ENCODE measurements around the gene HECTD4.
A peak's percentile ranks its signal among the peaks of the same experiment; 100 is the strongest.

The HECTD4 gene

GRCh38 chr12:112325622-112326207 is 56.5 kb downstream of the HECTD4 start:
- 94% methylated on average over 6 of the region's 7 CpGs for WGBS (ENCODE audit: insufficient coverage)
- POLR2A ChIA-PET = no interaction called here
- H3K4me3 ChIP-seq (ENCODE audit: control insufficient read depth in 1 of 7, extremely low read depth in 1 of 7, insufficient read depth in 4 of 7, low read depth in 2 of 7, low read length in 6 of 7) = no peak overlapping the region
- no peak overlapping the region for H3K27ac ChIP-seq (ENCODE audit: insufficient read depth in 1 of 2, low read depth in 1 of 2, low read length in 2 of 2, poor library complexity in 1 of 2, severe bottlenecking in 2 of 2)
- H3K9me3 ChIP-seq (ENCODE audit: control extremely low read depth in 1 of 5, control insufficient read depth in 4 of 5, insufficient read depth in 2 of 5, low read depth in 1 of 5, low read length in 4 of 5) = no peaks in the 10 kb centered on the region
- H3K27me3 ChIP-seq (replicated peaks in 2 of 5; ENCODE audit: control insufficient read depth in 4 of 5, insufficient read depth in 5 of 5, low read length in 4 of 5) = no peaks in the 10 kb centered on the region
- peak in 1 of 3 donors; percentile 8 for DNase-seq
- CTCF ChIA-PET = interaction anchor here (0.6 kb wide), 1 partner anchor 218 kb away, joined by 3 read pairs; no protein-coding TSS in a partner anchor
- no peaks in the 10 kb centered on the region for H3K36me3 ChIP-seq (ENCODE audit: control insufficient read depth in 4 of 4, insufficient read depth in 4 of 4, low read length in 3 of 4)
- no peaks in the 10 kb centered on the region for H3K4me1 ChIP-seq (ENCODE audit: control extremely low read depth in 1 of 4, control insufficient read depth in 4 of 4, insufficient read depth in 4 of 4, low read length in 3 of 4)

DNA sequence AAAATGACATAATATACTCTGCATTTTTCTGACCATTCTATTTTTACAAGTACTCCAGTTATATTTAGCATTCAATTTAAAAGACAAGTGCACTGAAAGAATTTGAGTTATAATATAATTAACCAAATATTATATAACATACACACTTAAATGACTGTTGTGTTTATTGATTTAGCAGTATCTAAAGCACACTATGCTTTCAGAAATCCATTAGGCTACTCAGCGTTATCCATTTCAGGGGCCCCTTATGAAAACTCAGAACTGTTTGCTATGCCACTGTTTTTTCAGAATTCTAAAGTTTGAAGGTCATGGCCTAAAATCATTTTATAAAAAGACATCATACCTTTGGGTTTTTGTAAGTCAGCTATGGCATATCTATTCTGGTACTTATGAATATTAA is 57.1 kb downstream of the HECTD4 start:
- Histone ChIP-seq H3K27me3 (replicated peaks in 2 of 5; ENCODE audit: control insufficient read depth in 4 of 5, insufficient read depth in 5 of 5, low read length in 4 of 5) (no peaks in the 10 kb centered on the region), H3K4me1 (ENCODE audit: control extremely low read depth in 1 of 4, control insufficient read depth in 4 of 4, insufficient read depth in 4 of 4, low read length in 3 of 4) (no peaks in the 10 kb centered on the region), H3K4me3 (ENCODE audit: control insufficient read depth in 1 of 7, extremely low read depth in 1 of 7, insufficient read depth in 4 of 7, low read depth in 2 of 7, low read length in 6 of 7) (no peak overlapping the region), H3K27ac (ENCODE audit: insufficient read depth in 1 of 2, low read depth in 1 of 2, low read length in 2 of 2, poor library complexity in 1 of 2, severe bottlenecking in 2 of 2) (no peak overlapping the region), H3K36me3 (ENCODE audit: control insufficient read depth in 4 of 4, insufficient read depth in 4 of 4, low read length in 3 of 4) (no peaks in the 10 kb centered on the region), H3K9me3 (ENCODE audit: control extremely low read depth in 1 of 5, control insufficient read depth in 4 of 5, insufficient read depth in 2 of 5, low read depth in 1 of 5, low read length in 4 of 5) (no peaks in the 10 kb centered on the region)
- DNase-seq = no peak
- WGBS (ENCODE audit: insufficient coverage) = no CpG with 5 or more reads among the region's 1 CpG
- ChIA-PET POLR2A (interaction anchor here (1.2 kb wide), 1 partner anchor 13 kb away, joined by 3 read pairs; no protein-coding TSS in a partner anchor), CTCF (no interaction called here)

DNA sequence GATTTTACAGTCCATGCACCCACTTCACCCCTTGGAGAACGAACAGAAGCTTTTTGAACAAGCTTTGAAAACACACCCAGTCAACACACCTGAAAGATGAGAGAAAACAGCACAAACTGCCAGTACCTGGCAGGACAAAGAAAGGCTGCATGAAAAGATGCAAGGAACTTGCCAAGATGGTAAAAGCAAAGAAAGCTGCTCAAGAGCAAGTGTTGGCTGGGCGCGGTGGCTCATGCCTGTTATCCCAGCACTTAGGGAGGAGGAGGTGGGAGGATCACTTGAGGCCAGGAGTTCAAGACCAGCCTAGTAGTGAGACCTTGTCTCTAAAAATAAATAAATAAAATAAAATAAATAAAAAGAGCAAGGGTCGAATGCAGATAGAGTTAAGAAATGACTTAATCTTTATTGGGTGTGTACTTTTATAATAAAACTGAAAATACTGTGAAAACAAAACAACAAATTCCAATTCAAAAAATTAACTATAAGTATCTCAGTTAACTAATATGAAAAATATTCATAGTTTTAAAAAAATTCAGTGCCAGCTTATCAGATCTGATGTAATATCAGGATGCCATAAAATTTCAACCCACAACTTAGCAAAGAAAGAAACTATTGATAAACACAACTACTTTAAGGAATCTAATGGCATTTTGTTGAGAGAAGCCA is 59.2 kb downstream of the HECTD4 start:
- DNase-seq = no peak
- no peak overlapping the region for H3K27ac ChIP-seq (ENCODE audit: insufficient read depth in 1 of 2, low read depth in 1 of 2, low read length in 2 of 2, poor library complexity in 1 of 2, severe bottlenecking in 2 of 2)
- no peaks in the 10 kb centered on the region for H3K27me3 ChIP-seq (replicated peaks in 2 of 5; ENCODE audit: control insufficient read depth in 4 of 5, insufficient read depth in 5 of 5, low read length in 4 of 5)
- no peaks in the 10 kb centered on the region for H3K9me3 ChIP-seq (ENCODE audit: control extremely low read depth in 1 of 5, control insufficient read depth in 4 of 5, insufficient read depth in 2 of 5, low read depth in 1 of 5, low read length in 4 of 5)
- no peak overlapping the region for H3K4me3 ChIP-seq (ENCODE audit: control insufficient read depth in 1 of 7, extremely low read depth in 1 of 7, insufficient read depth in 4 of 7, low read depth in 2 of 7, low read length in 6 of 7)
- peaks cover 3 to 15% (median 6%) of the 10 kb centered on the region in 4 experiments for H3K36me3 ChIP-seq (ENCODE audit: control insufficient read depth in 4 of 4, insufficient read depth in 4 of 4, low read length in 3 of 4)
- POLR2A ChIA-PET = no interaction called here
- H3K4me1 ChIP-seq (ENCODE audit: control extremely low read depth in 1 of 4, control insufficient read depth in 4 of 4, insufficient read depth in 4 of 4, low read length in 3 of 4) = no peaks in the 10 kb centered on the region
- CTCF ChIA-PET = interaction anchor here (0.8 kb wide), 1 partner anchor 63 kb away, joined by 4 read pairs; no protein-coding TSS in a partner anchor
- WGBS (ENCODE audit: insufficient coverage) = no CpG with 5 or more reads among the region's 4 CpGs

GRCh38 chr12:112322441-112322840 is 59.8 kb downstream of the HECTD4 start:
- no peaks in the 10 kb centered on the region for H3K27me3 ChIP-seq (replicated peaks in 2 of 5; ENCODE audit: control insufficient read depth in 4 of 5, insufficient read depth in 5 of 5, low read length in 4 of 5)
- H3K36me3 ChIP-seq (ENCODE audit: control insufficient read depth in 4 of 4, insufficient read depth in 4 of 4, low read length in 3 of 4) = peaks cover 3 to 15% (median 6%) of the 10 kb centered on the region in 4 experiments
- no peak for DNase-seq
- CTCF ChIA-PET = interaction anchor here (0.6 to 0.8 kb wide), 2 partner anchors 38 to 64 kb away, joined by 3 to 4 read pairs; no protein-coding TSS in a partner anchor
- no peak overlapping the region for H3K27ac ChIP-seq (ENCODE audit: insufficient read depth in 1 of 2, low read depth in 1 of 2, low read length in 2 of 2, poor library complexity in 1 of 2, severe bottlenecking in 2 of 2)
- H3K4me1 ChIP-seq (ENCODE audit: control extremely low read depth in 1 of 4, control insufficient read depth in 4 of 4, insufficient read depth in 4 of 4, low read length in 3 of 4) = no peaks in the 10 kb centered on the region
- no peaks in the 10 kb centered on the region for H3K9me3 ChIP-seq (ENCODE audit: control extremely low read depth in 1 of 5, control insufficient read depth in 4 of 5, insufficient read depth in 2 of 5, low read depth in 1 of 5, low read length in 4 of 5)
- POLR2A ChIA-PET = no interaction called here
- no peak overlapping the region for H3K4me3 ChIP-seq (ENCODE audit: control insufficient read depth in 1 of 7, extremely low read depth in 1 of 7, insufficient read depth in 4 of 7, low read depth in 2 of 7, low read length in 6 of 7)
- 91% methylated on average over 2 of the region's 2 CpGs for WGBS (ENCODE audit: insufficient coverage)

DNA sequence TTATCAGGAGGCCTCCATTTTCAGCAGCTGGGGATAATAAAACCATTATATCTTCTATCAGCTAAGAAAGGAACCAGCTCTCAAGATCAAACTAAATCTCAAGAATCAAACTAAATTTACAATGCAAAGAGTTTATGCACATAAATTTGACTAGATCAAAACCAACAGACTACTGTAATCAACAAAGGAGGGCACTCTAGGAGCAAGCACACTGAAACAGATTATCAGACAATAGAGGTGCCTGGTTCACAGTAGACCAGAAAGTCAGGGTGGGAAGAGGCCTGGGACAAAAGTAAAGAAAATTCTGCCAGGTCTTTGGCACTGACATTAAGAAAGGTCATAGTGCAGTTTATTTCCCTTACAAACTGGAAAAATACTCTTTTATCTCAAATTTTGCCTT is 61.0 kb downstream of the HECTD4 start:
- ChIA-PET POLR2A (no interaction called here), CTCF (interaction anchor here (1.1 kb wide), 1 partner anchor 33 kb away, joined by 3 read pairs; no protein-coding TSS in a partner anchor)
- no peak for DNase-seq
- peaks cover 3 to 15% (median 6%) of the 10 kb centered on the region in 4 experiments for H3K36me3 ChIP-seq (ENCODE audit: control insufficient read depth in 4 of 4, insufficient read depth in 4 of 4, low read length in 3 of 4)
- H3K27me3 ChIP-seq (replicated peaks in 2 of 5; ENCODE audit: control insufficient read depth in 4 of 5, insufficient read depth in 5 of 5, low read length in 4 of 5) = no peaks in the 10 kb centered on the region
- no peaks in the 10 kb centered on the region for H3K4me1 ChIP-seq (ENCODE audit: control extremely low read depth in 1 of 4, control insufficient read depth in 4 of 4, insufficient read depth in 4 of 4, low read length in 3 of 4)
- H3K4me3 ChIP-seq (ENCODE audit: control insufficient read depth in 1 of 7, extremely low read depth in 1 of 7, insufficient read depth in 4 of 7, low read depth in 2 of 7, low read length in 6 of 7) = no peak overlapping the region
- no peaks in the 10 kb centered on the region for H3K9me3 ChIP-seq (ENCODE audit: control extremely low read depth in 1 of 5, control insufficient read depth in 4 of 5, insufficient read depth in 2 of 5, low read depth in 1 of 5, low read length in 4 of 5)
- H3K27ac ChIP-seq (ENCODE audit: insufficient read depth in 1 of 2, low read depth in 1 of 2, low read length in 2 of 2, poor library complexity in 1 of 2, severe bottlenecking in 2 of 2) = no peak overlapping the region

- Histone ChIP-seq H3K27ac (ENCODE audit: insufficient read depth in 1 of 2, low read depth in 1 of 2, low read length in 2 of 2, poor library complexity in 1 of 2, severe bottlenecking in 2 of 2) (no peak overlapping the region), H3K4me1 (ENCODE audit: control extremely low read depth in 1 of 4, control insufficient read depth in 4 of 4, insufficient read depth in 4 of 4, low read length in 3 of 4) (no peaks in the 10 kb centered on the region), H3K27me3 (replicated peaks in 2 of 5; ENCODE audit: control insufficient read depth in 4 of 5, insufficient read depth in 5 of 5, low read length in 4 of 5) (no peaks in the 10 kb centered on the region), H3K4me3 (ENCODE audit: control insufficient read depth in 1 of 7, extremely low read depth in 1 of 7, insufficient read depth in 4 of 7, low read depth in 2 of 7, low read length in 6 of 7) (no peak overlapping the region), H3K36me3 (ENCODE audit: control insufficient read depth in 4 of 4, insufficient read depth in 4 of 4, low read length in 3 of 4) (peaks cover 5 to 15% (median 11%) of the 10 kb centered on the region in 4 experiments), H3K9me3 (ENCODE audit: control extremely low read depth in 1 of 5, control insufficient read depth in 4 of 5, insufficient read depth in 2 of 5, low read depth in 1 of 5, low read length in 4 of 5) (no peaks in the 10 kb centered on the region)
- ChIA-PET CTCF (interaction anchor here (1.5 kb wide), 1 partner anchor 10 kb away, joined by 5 read pairs; no protein-coding TSS in a partner anchor), POLR2A (no interaction called here)
- DNase-seq = no peak
- WGBS (ENCODE audit: insufficient coverage) = 99% methylated on average over 7 of the region's 12 CpGs
Observed at GRCh38 chr12:112319395-112319794, 62.8 kb downstream of the HECTD4 start.

- no peaks in the 10 kb centered on the region for H3K9me3 ChIP-seq (ENCODE audit: control extremely low read depth in 1 of 5, control insufficient read depth in 4 of 5, insufficient read depth in 2 of 5, low read depth in 1 of 5, low read length in 4 of 5)
- WGBS (ENCODE audit: insufficient coverage) = 100% methylated on average over 3 of the region's 6 CpGs
- H3K27ac ChIP-seq (ENCODE audit: insufficient read depth in 1 of 2, low read depth in 1 of 2, low read length in 2 of 2, poor library complexity in 1 of 2, severe bottlenecking in 2 of 2) = no peak overlapping the region
- H3K4me3 ChIP-seq (ENCODE audit: control insufficient read depth in 1 of 7, extremely low read depth in 1 of 7, insufficient read depth in 4 of 7, low read depth in 2 of 7, low read length in 6 of 7) = no peak overlapping the region
- ChIA-PET POLR2A (no interaction called here), CTCF (no interaction called here)
- H3K36me3 ChIP-seq (ENCODE audit: control insufficient read depth in 4 of 4, insufficient read depth in 4 of 4, low read length in 3 of 4) = peaks cover 5 to 23% (median 16%) of the 10 kb centered on the region in 4 experiments
- no peaks in the 10 kb centered on the region for H3K4me1 ChIP-seq (ENCODE audit: control extremely low read depth in 1 of 4, control insufficient read depth in 4 of 4, insufficient read depth in 4 of 4, low read length in 3 of 4)
- no peak for DNase-seq
- no peaks in the 10 kb centered on the region for H3K27me3 ChIP-seq (replicated peaks in 2 of 5; ENCODE audit: control insufficient read depth in 4 of 5, insufficient read depth in 5 of 5, low read length in 4 of 5)
Observed at GRCh38 chr12:112317481-112317880, 64.8 kb downstream of the HECTD4 start.

All from common myeloid progenitor, CD34-positive (primary cell).